ENCODE data around the gene RDX. TPM values are rescaled to one million over a fixed set of nuclear protein-coding genes. Genes with fewer than 3 reads are reported as not detected.

Gene RDX
- total and polyA plus RNA-seq, 2 of the 4 experiments (the other 2 are of a cell fraction): 61.1 to 72.4 TPM

DNA sequence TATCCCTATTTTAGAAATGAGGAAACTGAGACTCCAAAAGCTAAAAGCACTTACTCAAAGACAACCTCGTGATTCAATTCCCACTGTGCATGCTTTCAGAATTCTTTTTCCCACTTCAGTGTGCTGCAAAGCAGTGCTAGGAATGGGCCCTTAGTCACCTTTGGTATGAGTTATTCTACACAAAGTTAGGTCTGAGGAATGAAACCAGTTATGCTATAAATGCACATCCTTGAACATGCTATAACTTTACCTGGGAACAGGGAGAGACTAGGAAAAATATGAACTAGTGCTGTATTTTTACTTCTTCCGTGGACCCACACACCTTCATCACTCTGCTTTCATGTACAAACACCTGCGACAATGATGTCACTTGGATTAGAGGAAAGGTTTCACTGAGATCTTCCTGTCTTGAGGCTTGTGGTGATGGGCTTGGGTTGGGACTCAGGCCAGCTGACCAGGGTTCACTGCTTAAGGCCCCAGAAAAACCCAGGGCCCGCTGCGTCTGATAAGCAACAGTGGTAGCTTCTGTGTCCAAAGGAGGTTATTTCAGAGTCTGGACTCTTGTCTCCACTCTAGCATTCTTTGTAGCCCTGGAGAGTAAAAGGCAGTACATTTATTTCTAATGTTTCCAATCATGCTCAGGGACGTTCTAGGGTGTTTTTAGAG lies 121.6 kb downstream of the RDX start:
- intact Hi-C loops (cut with micrococcal nuclease): loop anchor here (1.0 kb wide), 1 partner anchor 228 kb away; no protein-coding TSS in a partner anchor
- Histone ChIP-seq H3K56ac (ENCODE audit: extremely low read depth, insufficient read depth, low read length) (no peak overlapping the region), H2BK5ac (ENCODE audit: low read depth, low read length, poor library complexity, severe bottlenecking) (no peak overlapping the region), H3K27me3 (ENCODE audit: control insufficient read depth, insufficient read depth, low read length) (no peaks in the 10 kb centered on the region), H3K27ac (ENCODE audit: insufficient read depth, low read length) (no peak overlapping the region), H2BK20ac (ENCODE audit: low read depth, low read length) (no peak overlapping the region), H3K4ac (ENCODE audit: low read depth, low read length) (no peak overlapping the region), H2BK120ac (ENCODE audit: low read depth, low read length) (no peak overlapping the region; the same call in 1 of the 2 replicates), H2BK15ac (ENCODE audit: low read depth, low read length) (no peak overlapping the region), H3K9ac (ENCODE audit: low read depth, low read length) (no peak overlapping the region), H3K36me3 (ENCODE audit: control insufficient read depth, insufficient read depth, low read length) (no peaks in the 10 kb centered on the region), H3K79me1 (ENCODE audit: low read depth in 1 of 2, low read length in 2 of 2) (0 out of 4 replicates have a peak, but pooled peaks cover 0 to 3% of the 10 kb centered on the region in 2 experiments), H2AK9ac (replicated peaks; ENCODE audit: low read depth, low read length, poor library complexity) (no peak overlapping the region), H4K5ac (ENCODE audit: low read depth, low read length) (no peak overlapping the region), H3K9me1 (ENCODE audit: insufficient read depth, low read length) (peaks cover 10% of the 10 kb centered on the region; the same call in 1 of the 2 replicates), H3K4me1 (ENCODE audit: control insufficient read depth, insufficient read depth, low read length) (peaks cover 9% of the 10 kb centered on the region), H3K4me3 (ENCODE audit: insufficient read depth, low read depth, low read length) (no peak overlapping the region), H3K9me3 (ENCODE audit: control insufficient read depth, insufficient read depth, low read length) (no peaks in the 10 kb centered on the region), H2AFZ (replicated peaks; ENCODE audit: low read length, poor library complexity) (no peak overlapping the region), H3K4me2 (ENCODE audit: low read depth, low read length) (no peak overlapping the region; the same call in 1 of the 2 replicates), H3K14ac (replicated peaks; ENCODE audit: low read depth, low read length) (no peak overlapping the region; the same call in 1 of the 2 replicates), H4K91ac (ENCODE audit: insufficient read depth, low read depth, low read length) (no peak overlapping the region), H2AK5ac (ENCODE audit: low read depth, low read length) (no peak overlapping the region), H3K23ac (ENCODE audit: low read depth, low read length) (no peak overlapping the region), H4K8ac (ENCODE audit: low read depth in 2 of 2, low read length in 2 of 2) (no peak overlapping the region), H3K18ac (ENCODE audit: low read depth, low read length) (no peak overlapping the region; the same call in 1 of the 2 replicates), H4K20me1 (ENCODE audit: insufficient read depth, low read length) (no peaks in the 10 kb centered on the region)
- peak; percentile 73 for DNase-seq
- no TSS peak for BruUV-seq (replicated peaks)
- peak; percentile 70 for ATAC-seq (ENCODE audit: low read depth)
- in situ Hi-C loops (cut with MboI; ENCODE audit: low sequenced_read_pairs): loop anchor here (25.0 kb wide), 1 partner anchor 212 kb away; no protein-coding TSS in a partner anchor
- TF ChIP-seq NFE2L2 (IDR thresholded peaks at IDR 0.05; ENCODE audit: low read depth, low read length) (no peak), BHLHE40 (IDR thresholded peaks at IDR 0.05; ENCODE audit: low read depth, low read length) (peak; percentile 8; the same call in 1 of the 2 replicates), SMC3 (IDR thresholded peaks at IDR 0.05; ENCODE audit: low read depth, low read length) (0 out of 2 replicates have a peak, but pooled peaks have one; percentile 3)
- ChIA-PET CTCF (interaction anchor here (0.6 to 0.9 kb wide), 3 partner anchors 18 to 260 kb away, joined by 3 to 4 read pairs (median 3); no protein-coding TSS in a partner anchor), POLR2A (ENCODE audit: unreplicated experiment) (no interaction called here)
- dilution Hi-C loops (cut with HindIII; ENCODE audit: low sequenced_read_pairs, unreplicated experiment): no loop called here
- no CpG with 5 or more reads among the region's 6 CpGs for WGBS, 2 experiments (ENCODE audit: extremely low coverage in 2 of 2, insufficient read length in 1 of 2)
